HEK293 (cell line): ENCODE data around the gene KCTD18.

ENCODE experiments used
- CTCF ChIA-PET: fragments of 350-600 bp; formaldehyde crosslinking; extraction: SDS; loops from one replicate; lab custom pipeline; 2021; ENCODE audit warnings: antibody characterized with exemption; lab: Yijun Ruan, JAX
- POLR2A ChIA-PET: fragments of 300-600 bp; formaldehyde crosslinking; extraction: SDS; loops from one replicate; lab custom pipeline; 2020; ENCODE audit warnings: antibody characterized with exemption, inconsistent platforms; lab: Yijun Ruan, JAX
- H3K27ac ChIP-seq: fragments of 200-500 bp; sonication (Bioruptor generic); 2 replicates; pipeline ENCODE4 v1.5.1; 2014; ENCODE audit warnings: low read depth, low read length, control low read depth, inconsistent platforms; ENCODE audit errors: extremely low read depth
- H3K36me3 ChIP-seq, 2 experiments: fragments of 200-500 bp in 1 of 2; sonication (Bioruptor generic) in 1 of 2; 1 replicate in 1 of 2; 2 replicates in 1 of 2; pipeline ENCODE4 v1.5.1; 2014 to 2017; ENCODE audit warnings: inconsistent platforms in 2 of 2, low read length in 2 of 2; ENCODE audit not compliant: control insufficient read depth in 2 of 2, insufficient read depth in 1 of 2
- H3K4me1 ChIP-seq: fragments of 200-500 bp; sonication (Bioruptor generic); 2 replicates; pipeline ENCODE4 v1.5.1; 2014; ENCODE audit warnings: mild to moderate bottlenecking, low read length, inconsistent platforms; ENCODE audit not compliant: control insufficient read depth, insufficient read depth
- H3K4me3 ChIP-seq: 2 replicates; pipeline ENCODE4 v1.5.1; 2011; ENCODE audit warnings: low read depth, mild to moderate bottlenecking, control low read depth, low read length, moderate library complexity
- H3K9me3 ChIP-seq: fragments of 200-500 bp; sonication (Bioruptor generic); 2 replicates; pipeline ENCODE4 v1.5.1; 2014; ENCODE audit warnings: low read depth, low read length, inconsistent platforms; ENCODE audit not compliant: control insufficient read depth, insufficient read depth
- BCL11A ChIP-seq: fragments of 450-650 bp; formaldehyde crosslinking; IDR thresholded peaks from 2 replicates; pipeline ENCODE4 v1.5.1; 2016; ENCODE audit warnings: low read depth, missing biosample characterization, missing genetic modification characterization
- PRDM6 ChIP-seq: fragments of 450-650 bp; formaldehyde crosslinking; IDR thresholded peaks from 2 replicates; pipeline ENCODE4 v1.5.1; 2017; ENCODE audit warnings: missing biosample characterization, missing genetic modification characterization
- SALL2 ChIP-seq: fragments of 450-650 bp; formaldehyde crosslinking; IDR thresholded peaks from 2 replicates; pipeline ENCODE4 v1.5.0; 2017; ENCODE audit warnings: missing biosample characterization, mild to moderate bottlenecking, missing genetic modification characterization, borderline replicate concordance
- TCF7L2 ChIP-seq: IDR thresholded peaks from 2 replicates; pipeline ENCODE4 v1.6.1; 2011; ENCODE audit warnings: low read depth, mild to moderate bottlenecking, inconsistent platforms, low read length, moderate library complexity, borderline replicate concordance
- ZBTB11 ChIP-seq: fragments of 450-650 bp; formaldehyde crosslinking; conservative IDR thresholded peaks from 2 replicates; pipeline ENCODE4 v1.5.1; 2016; ENCODE audit warnings: low read depth, missing biosample characterization, missing genetic modification characterization
- ZNF391 ChIP-seq: fragments of 450-650 bp; formaldehyde crosslinking; IDR thresholded peaks from 2 replicates; pipeline ENCODE4 v1.5.1; 2016; ENCODE audit warnings: low read depth, missing biosample characterization, missing genetic modification characterization, borderline replicate concordance
- ZNF394 ChIP-seq: fragments of 450-650 bp; formaldehyde crosslinking; IDR thresholded peaks from 2 replicates; pipeline ENCODE4 v1.5.1; 2016; ENCODE audit warnings: missing biosample characterization, missing genetic modification characterization, mild to moderate bottlenecking, moderate library complexity, borderline replicate concordance
- ZNF48 ChIP-seq: fragments of 450-650 bp; formaldehyde crosslinking; IDR thresholded peaks from 2 replicates; pipeline ENCODE4 v1.5.1; 2016; ENCODE audit warnings: missing biosample characterization, missing genetic modification characterization
- ZNF501 ChIP-seq: fragments of 450-650 bp; formaldehyde crosslinking; IDR thresholded peaks from 2 replicates; pipeline ENCODE4 v1.5.1; 2016; ENCODE audit warnings: missing biosample characterization, missing genetic modification characterization
- ZNF596 ChIP-seq: fragments of 450-650 bp; IDR thresholded peaks from 2 replicates; pipeline ENCODE4 v1.5.0; 2018; ENCODE audit warnings: missing biosample characterization, mild to moderate bottlenecking, missing genetic modification characterization, moderate library complexity
- ZNF623 ChIP-seq: fragments of 450-650 bp; formaldehyde crosslinking; IDR thresholded peaks from 2 replicates; pipeline ENCODE4 v1.5.1; 2016; ENCODE audit warnings: missing biosample characterization, missing genetic modification characterization
- ZNF658 ChIP-seq: fragments of 450-650 bp; formaldehyde crosslinking; IDR thresholded peaks from 2 replicates; pipeline ENCODE4; 2016; ENCODE audit warnings: missing biosample characterization, missing genetic modification characterization
- ZNF747 ChIP-seq: fragments of 450-650 bp; formaldehyde crosslinking; IDR thresholded peaks from 2 replicates; pipeline ENCODE4 v1.5.1; 2016; ENCODE audit warnings: missing biosample characterization, missing genetic modification characterization
- ZNF777 ChIP-seq: fragments of 450-650 bp; formaldehyde crosslinking; IDR thresholded peaks from 2 replicates; pipeline ENCODE4 v1.5.1; 2017; ENCODE audit warnings: missing biosample characterization, missing genetic modification characterization, borderline replicate concordance
- TF ChIP-seq, protein P1 (sequence below): fragments of 450-650 bp; formaldehyde crosslinking; IDR thresholded peaks from 2 replicates; pipeline ENCODE4 v1.5.1; 2017; ENCODE audit warnings: missing biosample characterization, mild to moderate bottlenecking, missing genetic modification characterization, moderate library complexity
- TF ChIP-seq, protein P2 (sequence below): fragments of 450-650 bp; formaldehyde crosslinking; IDR thresholded peaks from 2 replicates; pipeline ENCODE4 v1.5.1; 2016; ENCODE audit warnings: missing biosample characterization, missing genetic modification characterization
- TF ChIP-seq, protein P3 (sequence below): fragments of 450-650 bp; formaldehyde crosslinking; IDR thresholded peaks from 2 replicates; pipeline ENCODE4; 2016; ENCODE audit warnings: missing biosample characterization, missing genetic modification characterization
- TF ChIP-seq, protein P4 (sequence below): fragments of 450-650 bp; formaldehyde crosslinking; IDR thresholded peaks from 2 replicates; pipeline ENCODE4 v1.5.1; 2016; ENCODE audit warnings: missing biosample characterization, missing genetic modification characterization

The KCTD18 gene

GRCh38 chr2:200470230-200470629, 39.6 kb downstream of the KCTD18 start (continued):
- no peak for TF ChIP-seq ZBTB11 (tag by site-specific recombination)
- TF ChIP-seq ZNF623 (tag by site-specific recombination): no peak

DNA sequence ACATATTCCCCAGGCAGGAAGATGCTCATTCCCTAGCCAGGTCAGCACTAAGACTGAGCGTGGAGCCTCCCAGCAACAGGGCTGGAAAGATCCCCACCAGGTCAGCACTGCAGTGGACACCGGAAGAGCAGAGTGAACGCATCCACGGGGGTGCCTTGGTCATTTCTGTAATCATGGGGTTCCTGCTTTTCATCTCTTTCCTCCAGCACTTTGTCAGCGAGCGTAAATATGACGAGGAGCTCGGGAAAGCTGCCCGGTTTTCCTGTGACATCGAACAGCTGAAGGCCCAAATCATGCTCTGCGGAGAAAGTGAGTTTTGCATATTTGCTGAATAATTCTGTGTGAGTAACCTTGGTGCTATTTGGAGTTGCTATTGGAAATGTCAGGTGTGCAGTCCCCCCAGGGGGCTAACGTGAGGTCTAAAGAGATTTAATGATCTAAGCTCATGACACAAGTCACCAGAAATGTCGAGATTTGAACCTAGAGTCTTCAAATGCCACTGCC, 40.1 kb downstream of the KCTD18 start:
- ChIA-PET CTCF (interaction anchor here (0.8 to 1.0 kb wide), 2 partner anchors 11 to 497 kb away, joined by 3 read pairs; no protein-coding TSS in a partner anchor), POLR2A (interaction anchor here (0.5 kb wide), 1 partner anchor 428 kb away, joined by 5 read pairs; no protein-coding TSS in a partner anchor)
- no peaks in the 10 kb centered on the region for H3K9me3 ChIP-seq
- H3K4me1 ChIP-seq: no peaks in the 10 kb centered on the region
- no peak overlapping the region for H3K4me3 ChIP-seq
- H3K27ac ChIP-seq: no peak overlapping the region
- TF ChIP-seq, protein P1, sequence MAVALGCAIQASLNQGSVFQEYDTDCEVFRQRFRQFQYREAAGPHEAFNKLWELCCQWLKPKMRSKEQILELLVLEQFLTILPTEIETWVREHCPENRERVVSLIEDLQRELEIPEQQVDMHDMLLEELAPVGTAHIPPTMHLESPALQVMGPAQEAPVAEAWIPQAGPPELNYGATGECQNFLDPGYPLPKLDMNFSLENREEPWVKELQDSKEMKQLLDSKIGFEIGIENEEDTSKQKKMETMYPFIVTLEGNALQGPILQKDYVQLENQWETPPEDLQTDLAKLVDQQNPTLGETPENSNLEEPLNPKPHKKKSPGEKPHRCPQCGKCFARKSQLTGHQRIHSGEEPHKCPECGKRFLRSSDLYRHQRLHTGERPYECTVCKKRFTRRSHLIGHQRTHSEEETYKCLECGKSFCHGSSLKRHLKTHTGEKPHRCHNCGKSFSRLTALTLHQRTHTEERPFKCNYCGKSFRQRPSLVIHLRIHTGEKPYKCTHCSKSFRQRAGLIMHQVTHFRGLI: no peak
- no peak for TF ChIP-seq ZNF391 (tag by site-specific recombination)
- TF ChIP-seq ZNF48 (tag by site-specific recombination): no peak
- TF ChIP-seq ZNF501 (tag by site-specific recombination): no peak
- TF ChIP-seq ZNF596 (tag by site-specific recombination): no peak
- TF ChIP-seq BCL11A (tag by site-specific recombination): no peak
- no peak for TF ChIP-seq ZNF658 (tag by site-specific recombination)
- TF ChIP-seq SALL2 (tag by site-specific recombination): no peak
- no peak for TF ChIP-seq TCF7L2
- no peak for TF ChIP-seq ZNF394
- TF ChIP-seq, protein P2, sequence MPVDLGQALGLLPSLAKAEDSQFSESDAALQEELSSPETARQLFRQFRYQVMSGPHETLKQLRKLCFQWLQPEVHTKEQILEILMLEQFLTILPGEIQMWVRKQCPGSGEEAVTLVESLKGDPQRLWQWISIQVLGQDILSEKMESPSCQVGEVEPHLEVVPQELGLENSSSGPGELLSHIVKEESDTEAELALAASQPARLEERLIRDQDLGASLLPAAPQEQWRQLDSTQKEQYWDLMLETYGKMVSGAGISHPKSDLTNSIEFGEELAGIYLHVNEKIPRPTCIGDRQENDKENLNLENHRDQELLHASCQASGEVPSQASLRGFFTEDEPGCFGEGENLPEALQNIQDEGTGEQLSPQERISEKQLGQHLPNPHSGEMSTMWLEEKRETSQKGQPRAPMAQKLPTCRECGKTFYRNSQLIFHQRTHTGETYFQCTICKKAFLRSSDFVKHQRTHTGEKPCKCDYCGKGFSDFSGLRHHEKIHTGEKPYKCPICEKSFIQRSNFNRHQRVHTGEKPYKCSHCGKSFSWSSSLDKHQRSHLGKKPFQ (tag by site-specific recombination): no peak
- TF ChIP-seq, all 188 proteins: peak for 0
- peaks cover 0 to 58% of the 10 kb centered on the region in 2 experiments; a peak in 2 of 3 replicates for H3K36me3 ChIP-seq

- Histone ChIP-seq H3K27ac (no peak overlapping the region), H3K9me3 (no peaks in the 10 kb centered on the region), H3K36me3 (peaks cover 0 to 50% of the 10 kb centered on the region in 2 experiments; a peak in 2 of 3 replicates), H3K4me3 (no peak overlapping the region), H3K4me1 (no peaks in the 10 kb centered on the region)
- ChIA-PET POLR2A (no interaction called here), CTCF (interaction anchor here (0.6 to 0.8 kb wide), 5 partner anchors 11 to 240 kb away, joined by 3 to 4 read pairs (median 3); no protein-coding TSS in a partner anchor)
- TF ChIP-seq, protein P3, sequence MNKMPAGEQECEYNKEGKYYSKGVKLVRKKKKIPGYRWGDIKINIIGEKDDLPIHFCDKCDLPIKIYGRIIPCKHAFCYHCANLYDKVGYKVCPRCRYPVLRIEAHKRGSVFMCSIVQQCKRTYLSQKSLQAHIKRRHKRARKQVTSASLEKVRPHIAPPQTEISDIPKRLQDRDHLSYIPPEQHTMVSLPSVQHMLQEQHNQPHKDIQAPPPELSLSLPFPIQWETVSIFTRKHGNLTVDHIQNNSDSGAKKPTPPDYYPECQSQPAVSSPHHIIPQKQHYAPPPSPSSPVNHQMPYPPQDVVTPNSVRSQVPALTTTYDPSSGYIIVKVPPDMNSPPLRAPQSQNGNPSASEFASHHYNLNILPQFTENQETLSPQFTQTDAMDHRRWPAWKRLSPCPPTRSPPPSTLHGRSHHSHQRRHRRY: no peak
- TF ChIP-seq, protein P4, sequence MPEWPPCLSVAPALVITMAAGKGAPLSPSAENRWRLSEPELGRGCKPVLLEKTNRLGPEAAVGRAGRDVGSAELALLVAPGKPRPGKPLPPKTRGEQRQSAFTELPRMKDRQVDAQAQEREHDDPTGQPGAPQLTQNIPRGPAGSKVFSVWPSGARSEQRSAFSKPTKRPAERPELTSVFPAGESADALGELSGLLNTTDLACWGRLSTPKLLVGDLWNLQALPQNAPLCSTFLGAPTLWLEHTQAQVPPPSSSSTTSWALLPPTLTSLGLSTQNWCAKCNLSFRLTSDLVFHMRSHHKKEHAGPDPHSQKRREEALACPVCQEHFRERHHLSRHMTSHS: no peak
- no peak for TF ChIP-seq ZNF747 (tag by site-specific recombination)
- TF ChIP-seq PRDM6: no peak
- TF ChIP-seq ZNF777 (tag by site-specific recombination): no peak
Measured at GRCh38 chr2:200467806-200468681, 41.8 kb downstream of the KCTD18 start.
